GM19452 (cell line): ENCODE results near the gene SYNDIG1.

ENCODE experiments used
- ATAC-seq: cut with Tn5 transposase; IDR thresholded peaks from one replicate; pipeline ENCODE4 v1.9.1; 2021; ENCODE audit not compliant: unreplicated experiment

SYNDIG1 gene

GRCh38 chr20:24702501-24703283, 233.3 kb downstream of the SYNDIG1 start:
- ATAC-seq: no peak

DNA sequence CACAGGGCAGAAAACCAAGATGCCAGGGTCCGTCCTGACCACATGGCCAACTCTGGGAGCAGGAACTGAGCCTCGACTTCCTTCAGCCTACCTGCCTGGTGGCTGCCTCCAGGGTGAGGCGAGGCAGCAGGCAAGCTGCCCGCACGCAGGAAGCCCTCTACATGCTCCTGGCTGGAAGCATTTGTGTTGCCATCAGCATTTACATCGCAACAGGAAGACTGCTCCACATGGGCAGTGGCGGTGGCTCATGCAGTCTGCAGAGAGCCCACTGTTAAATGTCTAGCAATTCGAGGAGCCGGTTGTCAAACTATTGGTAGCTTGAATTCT, 233.8 kb downstream of the SYNDIG1 start:
- ATAC-seq: no peak

GRCh38 chr20:24704899-24705298, 235.5 kb downstream of the SYNDIG1 start:
- no peak for ATAC-seq

GRCh38 chr20:24705486-24705885, 236.1 kb downstream of the SYNDIG1 start:
- ATAC-seq: no peak

DNA sequence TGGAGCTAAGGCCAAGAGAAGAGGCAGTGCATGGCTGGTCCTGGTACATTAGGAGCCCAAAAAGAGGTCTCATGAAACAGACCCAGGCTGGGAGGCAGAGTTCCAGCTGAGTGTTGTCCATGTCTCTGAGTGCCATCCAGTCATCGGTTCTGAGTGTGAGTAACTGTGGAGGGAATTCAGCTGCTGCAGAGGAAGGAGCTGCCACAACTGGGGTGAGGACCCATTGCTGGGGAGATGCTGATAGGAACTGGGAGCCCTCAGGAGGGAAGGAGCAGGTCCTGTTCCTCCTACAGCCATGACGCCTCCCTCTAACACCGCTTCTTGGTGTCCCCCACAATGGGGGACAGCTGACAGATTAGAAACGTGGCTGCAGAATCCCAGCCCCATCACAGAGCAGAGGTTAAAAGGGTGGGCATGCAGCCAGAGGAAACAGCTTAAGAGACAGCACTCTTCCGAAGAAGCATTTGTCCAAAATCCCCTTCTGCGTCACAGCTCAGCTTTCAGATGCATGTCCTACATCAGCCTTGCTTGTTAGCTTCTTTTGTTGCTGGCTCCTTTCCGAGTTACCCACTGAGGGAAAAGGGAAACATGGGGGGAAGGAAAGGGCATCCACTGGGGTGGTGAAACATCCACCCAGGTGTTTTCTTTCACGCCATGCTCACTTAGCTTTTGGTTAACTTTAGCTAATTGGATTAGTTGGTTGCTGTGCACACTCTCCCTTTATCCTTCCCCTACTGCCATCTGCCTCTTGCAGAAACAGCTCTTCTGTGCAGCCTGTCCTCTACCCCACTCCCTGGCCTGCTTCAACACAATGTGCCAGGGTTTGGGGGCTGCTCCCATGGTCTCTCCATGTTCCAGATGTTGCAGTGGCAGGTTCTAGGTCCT, 239.2 kb downstream of the SYNDIG1 start:
- no peak for ATAC-seq
